ENCODE measurements around the gene FYCO1.

DNA sequence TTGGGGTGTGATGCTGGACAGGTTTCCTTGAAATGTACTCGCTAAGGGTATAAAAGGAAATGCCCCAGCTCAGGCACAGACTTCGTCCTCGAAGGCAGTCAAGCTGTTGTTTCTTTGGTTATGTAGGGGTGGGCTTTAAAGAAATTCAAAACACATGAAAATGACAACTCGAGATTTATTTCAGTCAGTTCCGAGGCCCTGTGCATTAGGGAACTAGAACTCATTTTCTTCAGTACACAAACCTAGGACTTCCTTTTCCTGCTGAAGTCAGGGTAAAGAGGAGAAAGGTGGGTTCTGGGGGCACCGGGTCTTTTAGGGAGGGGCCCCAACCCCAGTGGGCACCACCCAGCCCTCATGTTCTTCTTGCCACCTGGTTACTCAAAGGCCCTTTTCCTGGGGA, 101.6 kb downstream of the FYCO1 start:
- TF ChIP-seq, protein P1, sequence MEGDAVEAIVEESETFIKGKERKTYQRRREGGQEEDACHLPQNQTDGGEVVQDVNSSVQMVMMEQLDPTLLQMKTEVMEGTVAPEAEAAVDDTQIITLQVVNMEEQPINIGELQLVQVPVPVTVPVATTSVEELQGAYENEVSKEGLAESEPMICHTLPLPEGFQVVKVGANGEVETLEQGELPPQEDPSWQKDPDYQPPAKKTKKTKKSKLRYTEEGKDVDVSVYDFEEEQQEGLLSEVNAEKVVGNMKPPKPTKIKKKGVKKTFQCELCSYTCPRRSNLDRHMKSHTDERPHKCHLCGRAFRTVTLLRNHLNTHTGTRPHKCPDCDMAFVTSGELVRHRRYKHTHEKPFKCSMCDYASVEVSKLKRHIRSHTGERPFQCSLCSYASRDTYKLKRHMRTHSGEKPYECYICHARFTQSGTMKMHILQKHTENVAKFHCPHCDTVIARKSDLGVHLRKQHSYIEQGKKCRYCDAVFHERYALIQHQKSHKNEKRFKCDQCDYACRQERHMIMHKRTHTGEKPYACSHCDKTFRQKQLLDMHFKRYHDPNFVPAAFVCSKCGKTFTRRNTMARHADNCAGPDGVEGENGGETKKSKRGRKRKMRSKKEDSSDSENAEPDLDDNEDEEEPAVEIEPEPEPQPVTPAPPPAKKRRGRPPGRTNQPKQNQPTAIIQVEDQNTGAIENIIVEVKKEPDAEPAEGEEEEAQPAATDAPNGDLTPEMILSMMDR (optimal IDR thresholded peaks at IDR 0.05 in 1 of 3, IDR thresholded peaks at IDR 0.05 in 1 of 3, conservative IDR thresholded peaks at IDR 0.05 in 1 of 3; ENCODE audit: extremely low read depth in 1 of 3, insufficient read depth in 2 of 3, low read length in 3 of 3), result no peak
- no peak for TF ChIP-seq EZH2 (IDR thresholded peaks at IDR 0.05; ENCODE audit: low read length)
